A673 (cell line): ENCODE data around the gene COLGALT1. TPM values are rescaled to one million over a fixed set of nuclear protein-coding genes. Genes with fewer than 3 reads are reported as not detected.

ENCODE experiments used
- BruUV-seq: library from RNA; stranded (reverse); fragments of 400-500 nt; replicated peaks from 2 replicates; lab custom pipeline; 2021; lab: Mats Ljungman, UMichigan
- CTCF ChIA-PET: fragments of 300-600 bp; sonication (Branson Sonifier 250); formaldehyde crosslinking; loops from one replicate; lab custom pipeline; 2022; ENCODE audit warnings: antibody characterized with exemption; lab: Charles Lee
- POLR2A ChIA-PET: fragments of 300-600 bp; sonication (Branson Sonifier 250); formaldehyde crosslinking; loops from one replicate; lab custom pipeline; 2022; ENCODE audit warnings: antibody characterized with exemption; ENCODE audit not compliant: low non-redundant PET; lab: Charles Lee
- DNase-seq: peaks from one replicate; pipeline ENCODE4 v3.0.0-alpha.2; 2015; ENCODE audit warnings: low spot score
- H3K27ac ChIP-seq: fragments of 200-600 bp; sonication (generic); 2 replicates; pipeline ENCODE4 v1.5.1; 2016; ENCODE audit warnings: mixed run types, low read depth, mild to moderate bottlenecking, mixed read lengths, antibody characterized with exemption, low read length; ENCODE audit not compliant: poor library complexity, severe bottlenecking
- H3K27me3 ChIP-seq: fragments of 200-600 bp; sonication (generic); replicated peaks from 2 replicates; pipeline ENCODE4 v1.6.1; 2017; ENCODE audit warnings: mixed run types, low read depth, mild to moderate bottlenecking, mixed read lengths, antibody characterized with exemption, low read length; ENCODE audit not compliant: insufficient read depth, poor library complexity
- H3K36me3 ChIP-seq: fragments of 200-600 bp; sonication (generic); 2 replicates; pipeline ENCODE4 v1.6.1; 2016; ENCODE audit warnings: mixed run types, mild to moderate bottlenecking, mixed read lengths, antibody characterized with exemption, low read length; ENCODE audit not compliant: insufficient read depth, poor library complexity, severe bottlenecking
- H3K4me1 ChIP-seq: fragments of 200-600 bp; sonication (generic); 2 replicates; pipeline ENCODE4 v1.6.1; 2017; ENCODE audit warnings: mixed run types, mild to moderate bottlenecking, mixed read lengths, antibody characterized with exemption, low read length; ENCODE audit not compliant: insufficient read depth, poor library complexity, severe bottlenecking
- H3K4me3 ChIP-seq: fragments of 200-600 bp; sonication (generic); 2 replicates; pipeline ENCODE4 v1.5.1; 2016; ENCODE audit warnings: low read depth, mixed run types, mild to moderate bottlenecking, mixed read lengths, low read length; ENCODE audit not compliant: poor library complexity, severe bottlenecking
- H3K9me3 ChIP-seq: fragments of 200-600 bp; sonication (generic); 2 replicates; pipeline ENCODE4 v1.6.1; 2016; ENCODE audit warnings: mixed run types, low read depth, mild to moderate bottlenecking, mixed read lengths, antibody characterized with exemption, low read length; ENCODE audit not compliant: poor library complexity, severe bottlenecking
- CTCF ChIP-seq: fragments of 300-800, 200-600 bp; sonication (generic); conservative IDR thresholded peaks from 2 replicates; pipeline ENCODE4 v1.5.1; 2017; ENCODE audit warnings: low read depth, mild to moderate bottlenecking, antibody characterized with exemption, low read length, moderate library complexity, mixed read lengths
- EZH2 ChIP-seq: fragments of 200-600 bp; sonication (generic); IDR thresholded peaks from 2 replicates; pipeline ENCODE4 v1.6.1; 2017; ENCODE audit warnings: borderline replicate concordance, low read depth, mild to moderate bottlenecking, mixed read lengths, antibody characterized with exemption, low read length; ENCODE audit not compliant: poor library complexity, severe bottlenecking
- intact Hi-C: fragments of 100-400 bp; cut with micrococcal nuclease; formaldehyde crosslinking; loops from one replicate; pipeline ENCODE4 v1.10.0; 2022; ENCODE audit not compliant: unreplicated experiment
- total RNA-seq: library from RNA; stranded (reverse); gene quantifications from 2 replicates; pipeline ENCODE4 v1.2.3, GENCODE V29; 2021

COLGALT1 gene
- total RNA-seq, 1 experiment from 2014 or later, result 91.3 TPM

DNA sequence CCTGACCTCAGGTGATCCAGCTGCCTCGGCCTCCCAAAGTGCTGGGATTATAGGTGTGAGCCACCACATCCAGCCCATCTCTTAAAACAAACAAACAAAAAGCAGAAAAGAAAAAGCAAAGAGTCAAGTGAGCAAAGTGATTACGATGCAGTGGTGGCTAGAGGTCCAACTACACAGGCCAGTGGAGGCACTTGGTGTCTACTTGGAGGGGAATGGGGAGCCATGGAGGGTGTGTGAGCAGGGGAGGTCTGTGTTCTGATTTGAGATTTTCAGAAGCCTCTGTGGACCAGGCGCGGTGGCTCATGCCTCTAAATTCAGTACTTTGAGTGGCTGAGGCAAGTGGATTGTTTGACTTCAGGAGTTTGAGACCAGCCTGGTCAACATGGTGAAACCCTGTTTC is 6.6 kb downstream of the COLGALT1 start:
- no peak for TF ChIP-seq EZH2
- TF ChIP-seq CTCF, result no peak
- Histone ChIP-seq H3K4me3 (no peak overlapping the region), H3K36me3 (peaks cover 71% of the 10 kb centered on the region), H3K9me3 (no peaks in the 10 kb centered on the region), H3K27ac (no peak overlapping the region), H3K4me1 (no peaks in the 10 kb centered on the region), H3K27me3 (no peaks in the 10 kb centered on the region)
- DNase-seq, result no peak
- intact Hi-C loops, result no loop called here
- ChIA-PET CTCF (interaction anchor here (0.5 kb wide), 1 partner anchor 68 kb away, joined by 4 read pairs; no protein-coding TSS in a partner anchor), POLR2A (no interaction called here)
- BruUV-seq, result no TSS peak

- no peak for DNase-seq
- Histone ChIP-seq H3K4me3 (no peak overlapping the region), H3K27ac (no peak overlapping the region), H3K36me3 (peaks cover 69% of the 10 kb centered on the region), H3K9me3 (no peaks in the 10 kb centered on the region), H3K27me3 (no peaks in the 10 kb centered on the region), H3K4me1 (no peaks in the 10 kb centered on the region)
- intact Hi-C loops, result no loop called here
- no peak for TF ChIP-seq CTCF
- TF ChIP-seq EZH2, result no peak
- POLR2A ChIA-PET, result no interaction called here
- CTCF ChIA-PET, result interaction anchor here (0.5 kb wide), 1 partner anchor 68 kb away, joined by 4 read pairs; no protein-coding TSS in a partner anchor
- no TSS peak for BruUV-seq
Measured at GRCh38 chr19:17562561-17562960, 7.1 kb downstream of the COLGALT1 start.

GRCh38 chr19:17564781-17565180 is 9.3 kb downstream of the COLGALT1 start:
- no peaks in the 10 kb centered on the region for H3K27me3 ChIP-seq
- no peak overlapping the region for H3K27ac ChIP-seq
- CTCF ChIA-PET, result no interaction called here
- no peak for DNase-seq
- no peak overlapping the region for H3K4me3 ChIP-seq
- POLR2A ChIA-PET, result no interaction called here
- H3K9me3 ChIP-seq, result no peaks in the 10 kb centered on the region
- H3K4me1 ChIP-seq, result no peaks in the 10 kb centered on the region
- peaks cover 67% of the 10 kb centered on the region for H3K36me3 ChIP-seq
- intact Hi-C loops, result no loop called here
- BruUV-seq, result no TSS peak
- no peak for TF ChIP-seq CTCF
- no peak for TF ChIP-seq EZH2
